Cardiac fibroblast (primary cell): ENCODE measurements around the gene NFATC1.

Experiments
- DNase-seq, 2 donors: peaks; one replicate each; pipeline versions ENCODE4 v3.0.0 to v3.0.0-alpha.2; 2010; ENCODE audit warnings: low read depth in 2 of 2
- H3K4me3 ChIP-seq, 2 donors: replicated peaks in 1 of 2; 1 replicate in 1 of 2; 2 replicates in 1 of 2; pipeline ENCODE4 v1.5.1; 2011; ENCODE audit warnings: low read depth in 2 of 2, low read length in 2 of 2, mild to moderate bottlenecking in 2 of 2, moderate library complexity in 1 of 2
- CTCF ChIP-seq: IDR thresholded peaks from one replicate; pipeline ENCODE4 v1.5.1; 2011; ENCODE audit warnings: low read depth, mild to moderate bottlenecking, low read length, inconsistent platforms

Gene NFATC1

GRCh38 chr18:79548077-79548450 is 152.3 kb downstream of the NFATC1 start:
- no peak for DNase-seq
- H3K4me3 ChIP-seq = no peak overlapping the region
- TF ChIP-seq CTCF = no peak

GRCh38 chr18:79548621-79548985 is 152.9 kb downstream of the NFATC1 start:
- no peak overlapping the region for H3K4me3 ChIP-seq
- DNase-seq = no peak
- no peak for TF ChIP-seq CTCF

DNA sequence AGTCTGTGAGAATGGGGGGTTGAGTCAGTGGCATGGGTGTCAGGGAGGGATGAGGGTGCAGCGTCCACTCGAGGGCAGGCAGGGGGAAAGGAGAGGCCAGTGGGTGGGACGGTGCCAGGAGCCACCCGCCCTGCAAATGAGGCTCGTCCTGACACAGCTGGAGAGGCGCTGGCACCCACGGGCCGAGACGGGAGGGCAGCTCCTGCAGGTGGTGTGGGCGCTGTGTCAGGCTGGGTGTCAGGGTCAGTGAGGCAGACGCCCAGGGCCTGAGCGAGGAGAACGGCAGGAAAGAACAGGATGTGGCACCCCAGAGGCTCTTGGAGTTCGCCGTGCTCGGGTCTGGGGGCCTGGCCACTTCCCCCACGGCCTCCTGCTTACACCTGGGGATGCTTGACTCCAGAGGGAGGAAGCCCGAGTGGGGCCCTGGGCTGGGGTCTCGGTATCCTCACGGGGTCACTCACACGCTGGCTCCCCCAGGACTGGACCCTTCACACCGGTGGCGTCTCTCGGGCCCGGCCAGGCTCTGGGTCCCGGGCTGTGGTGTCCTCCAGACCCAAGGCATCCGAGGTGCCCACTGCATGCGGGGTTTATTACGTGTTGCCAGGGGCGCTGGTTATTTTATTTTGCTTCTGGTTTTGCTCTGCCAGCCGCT is 153.4 kb downstream of the NFATC1 start:
- TF ChIP-seq CTCF = no peak
- H3K4me3 ChIP-seq = no peak overlapping the region
- DNase-seq = no peak

DNA sequence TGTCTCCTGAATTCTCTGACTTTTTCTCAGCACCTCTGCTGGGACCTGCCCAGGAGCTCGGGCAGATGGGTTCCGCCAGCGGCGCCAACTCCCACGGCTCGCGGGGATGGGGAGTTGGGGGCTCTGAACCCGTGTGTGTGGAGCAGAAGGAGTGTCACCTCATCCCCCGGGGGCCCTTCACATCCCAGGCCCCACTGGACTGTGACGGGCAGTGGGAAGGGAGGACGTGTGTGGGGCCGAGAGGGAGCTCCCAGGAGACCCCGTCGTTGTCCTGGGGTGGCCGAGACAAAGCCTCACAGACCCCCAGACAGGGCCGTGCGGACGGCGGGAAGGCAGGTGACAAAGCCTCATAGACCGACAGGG is 153.9 kb downstream of the NFATC1 start:
- no peak for DNase-seq
- no peak overlapping the region for H3K4me3 ChIP-seq
- no peak for TF ChIP-seq CTCF

- no peak for DNase-seq
- no peak overlapping the region for H3K4me3 ChIP-seq
- no peak for TF ChIP-seq CTCF
Observed at GRCh38 chr18:79552140-79552631, 156.5 kb downstream of the NFATC1 start.

- no peak for TF ChIP-seq CTCF
- H3K4me3 ChIP-seq = no peak overlapping the region
- DNase-seq = no peak
Observed at GRCh38 chr18:79552696-79553095, 157.0 kb downstream of the NFATC1 start.

DNA sequence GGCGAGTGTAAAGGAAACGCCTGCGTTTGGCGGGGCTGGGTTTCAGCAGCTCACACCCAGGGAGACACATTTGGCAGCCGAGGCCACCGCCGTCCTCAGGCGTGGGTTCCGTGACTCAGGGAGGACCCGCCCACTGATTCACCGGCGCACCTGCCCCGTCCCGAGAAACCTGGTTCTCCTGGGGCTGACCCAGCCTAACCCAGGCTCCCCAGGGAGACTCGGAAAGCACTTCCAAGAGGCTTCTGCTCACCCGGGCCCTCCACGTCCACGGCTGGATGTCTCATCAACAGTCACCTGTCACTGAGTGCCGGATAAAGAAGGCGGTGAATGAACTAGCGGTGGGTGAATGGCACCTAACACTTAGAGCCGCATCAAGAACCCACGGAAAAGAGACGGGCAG is 157.4 kb downstream of the NFATC1 start:
- TF ChIP-seq CTCF = no peak
- DNase-seq = no peak
- no peak overlapping the region for H3K4me3 ChIP-seq
